Measurements from ENCODE around the gene APEX1.

GRCh38 chr14:20499881-20500280, 44.9 kb downstream of the APEX1 start:
- TF ChIP-seq POLR2A (IDR thresholded peaks at IDR 0.05) = no peak
- TF ChIP-seq, protein P1, sequence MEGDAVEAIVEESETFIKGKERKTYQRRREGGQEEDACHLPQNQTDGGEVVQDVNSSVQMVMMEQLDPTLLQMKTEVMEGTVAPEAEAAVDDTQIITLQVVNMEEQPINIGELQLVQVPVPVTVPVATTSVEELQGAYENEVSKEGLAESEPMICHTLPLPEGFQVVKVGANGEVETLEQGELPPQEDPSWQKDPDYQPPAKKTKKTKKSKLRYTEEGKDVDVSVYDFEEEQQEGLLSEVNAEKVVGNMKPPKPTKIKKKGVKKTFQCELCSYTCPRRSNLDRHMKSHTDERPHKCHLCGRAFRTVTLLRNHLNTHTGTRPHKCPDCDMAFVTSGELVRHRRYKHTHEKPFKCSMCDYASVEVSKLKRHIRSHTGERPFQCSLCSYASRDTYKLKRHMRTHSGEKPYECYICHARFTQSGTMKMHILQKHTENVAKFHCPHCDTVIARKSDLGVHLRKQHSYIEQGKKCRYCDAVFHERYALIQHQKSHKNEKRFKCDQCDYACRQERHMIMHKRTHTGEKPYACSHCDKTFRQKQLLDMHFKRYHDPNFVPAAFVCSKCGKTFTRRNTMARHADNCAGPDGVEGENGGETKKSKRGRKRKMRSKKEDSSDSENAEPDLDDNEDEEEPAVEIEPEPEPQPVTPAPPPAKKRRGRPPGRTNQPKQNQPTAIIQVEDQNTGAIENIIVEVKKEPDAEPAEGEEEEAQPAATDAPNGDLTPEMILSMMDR (IDR thresholded peaks at IDR 0.05) = no peak
- TF ChIP-seq POLR2AphosphoS5 (IDR thresholded peaks at IDR 0.05) = no peak

Data from prostate gland (tissue), 2 donors.